Erythroblast (primary cell): ENCODE measurements around the gene TRIM7.

Source experiments
- GATA1 ChIP-seq: IDR thresholded peaks from 2 replicates; pipeline ENCODE4 v1.6.1; 2011; ENCODE audit warnings: low read depth, mild to moderate bottlenecking, control low read depth, low read length, moderate library complexity
- POLR2A ChIP-seq: IDR thresholded peaks from 2 replicates; pipeline ENCODE4 v1.6.1; 2011; ENCODE audit warnings: mild to moderate bottlenecking, low read length

DNA sequence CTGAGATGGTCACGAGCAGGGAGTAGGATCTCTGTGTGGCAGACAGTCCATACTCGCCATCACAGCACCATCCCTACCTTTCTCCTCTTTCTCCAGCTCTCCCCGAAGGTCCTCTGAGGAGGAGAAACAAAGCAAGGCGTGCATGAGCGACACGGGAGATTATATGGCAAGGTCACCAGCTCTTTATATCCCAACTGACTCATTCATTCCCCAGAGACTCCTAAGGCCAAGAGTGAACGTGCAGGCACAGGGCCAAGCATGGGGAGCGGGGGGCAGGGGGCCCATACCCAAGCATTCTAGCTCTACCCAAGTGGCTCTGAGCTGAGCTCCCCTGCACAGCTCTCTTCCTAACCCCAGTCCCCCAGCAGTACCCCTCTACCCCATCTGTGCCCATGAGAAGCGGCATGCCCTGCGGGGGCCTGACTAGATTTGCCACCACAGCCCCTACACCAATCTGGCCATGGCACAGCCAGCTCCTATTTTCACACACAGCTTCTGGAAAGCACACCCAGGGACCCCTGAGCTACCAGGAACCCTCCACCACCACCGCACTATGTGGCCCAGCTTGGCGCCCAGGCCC is 6.8 kb downstream of the TRIM7 start:
- TF ChIP-seq POLR2A = no peak
- no peak for TF ChIP-seq GATA1
